ENCODE results near the gene SH3GL2.

The SH3GL2 gene

GRCh38 chr9:17658237-17658636 is 79.4 kb downstream of the SH3GL2 start:
- DNase-seq (ENCODE audit: low spot score): no peak

- no peak for DNase-seq (ENCODE audit: low spot score)
These were observed 81.3 kb downstream of the SH3GL2 start for GRCh38 chr9:17660158-17660557.

GRCh38 chr9:17665450-17665849 is 86.6 kb downstream of the SH3GL2 start:
- no peak for DNase-seq (ENCODE audit: low spot score)

GRCh38 chr9:17669206-17669605 is 90.3 kb downstream of the SH3GL2 start:
- no peak for DNase-seq (ENCODE audit: low spot score)

DNA sequence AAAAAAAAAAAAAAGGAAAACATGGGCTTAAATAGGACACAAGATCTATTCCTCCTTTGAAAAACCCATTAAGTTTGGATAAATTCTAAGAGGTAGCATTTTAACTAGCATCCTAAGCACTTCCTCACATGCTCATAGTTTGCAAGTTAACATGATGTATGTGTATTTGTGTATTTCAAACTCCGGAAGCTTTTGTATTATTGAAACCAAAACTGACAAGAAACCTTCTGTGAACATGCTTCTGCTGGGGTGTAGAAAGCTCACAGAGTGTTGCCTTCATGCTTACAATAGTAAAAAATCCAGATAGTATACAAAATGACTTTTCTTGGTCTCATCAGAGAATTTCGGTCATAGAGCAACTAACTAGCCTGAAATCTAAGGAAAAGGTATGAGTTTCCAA is 103.8 kb downstream of the SH3GL2 start:
- DNase-seq (ENCODE audit: low spot score): no peak

- no peak for DNase-seq (ENCODE audit: low spot score)
These were observed 110.0 kb downstream of the SH3GL2 start for GRCh38 chr9:17688834-17689233.

- no peak for DNase-seq (ENCODE audit: low spot score)
These were observed 115.5 kb downstream of the SH3GL2 start for GRCh38 chr9:17694336-17694735.

GRCh38 chr9:17695482-17695881 is 116.6 kb downstream of the SH3GL2 start:
- no peak for DNase-seq (ENCODE audit: low spot score)

- DNase-seq (ENCODE audit: low spot score): no peak
These were observed 120.9 kb downstream of the SH3GL2 start for GRCh38 chr9:17699615-17700330.

DNA sequence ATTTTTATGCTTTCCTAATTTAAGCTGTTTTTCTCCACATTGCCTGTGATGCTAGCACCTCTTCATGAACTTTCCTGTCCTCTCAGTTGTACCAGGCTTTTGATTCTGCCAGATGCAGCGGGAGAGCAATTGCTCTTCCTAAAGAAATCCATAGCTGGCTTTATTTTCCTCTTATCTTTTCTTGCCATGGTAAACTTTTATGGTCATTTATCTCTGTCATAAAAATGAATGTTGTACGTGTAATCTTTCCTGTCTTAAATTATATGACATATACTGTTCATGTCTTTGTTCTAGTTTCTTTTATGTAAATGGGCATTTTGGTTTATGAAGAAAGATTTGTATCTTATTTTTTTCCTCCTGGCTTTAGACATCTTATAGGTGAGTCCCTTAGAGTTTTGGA is 127.5 kb downstream of the SH3GL2 start:
- no peak for DNase-seq (ENCODE audit: low spot score)

- DNase-seq (ENCODE audit: low spot score): no peak
These were observed 140.2 kb downstream of the SH3GL2 start for GRCh38 chr9:17719053-17719452.

DNA sequence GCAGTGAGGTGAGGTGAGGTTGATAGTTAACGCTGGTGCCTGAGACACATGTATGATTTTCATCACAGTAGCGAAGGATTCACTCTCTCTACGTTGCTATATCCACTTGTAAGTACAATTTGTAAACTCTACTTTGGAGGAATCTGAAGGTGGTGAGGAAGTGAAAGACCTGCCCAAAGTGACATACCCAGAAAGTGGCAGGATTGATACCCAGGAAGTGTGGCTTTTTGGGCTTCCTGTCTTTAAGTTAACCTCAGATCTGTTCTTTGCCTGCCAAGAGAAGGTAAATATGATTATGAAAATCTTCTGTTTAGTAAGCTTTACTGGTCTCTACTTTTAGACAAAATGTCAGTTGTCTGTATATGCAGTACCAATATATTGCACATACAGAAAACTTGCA is 143.1 kb downstream of the SH3GL2 start:
- no peak for DNase-seq (ENCODE audit: low spot score)

DNA sequence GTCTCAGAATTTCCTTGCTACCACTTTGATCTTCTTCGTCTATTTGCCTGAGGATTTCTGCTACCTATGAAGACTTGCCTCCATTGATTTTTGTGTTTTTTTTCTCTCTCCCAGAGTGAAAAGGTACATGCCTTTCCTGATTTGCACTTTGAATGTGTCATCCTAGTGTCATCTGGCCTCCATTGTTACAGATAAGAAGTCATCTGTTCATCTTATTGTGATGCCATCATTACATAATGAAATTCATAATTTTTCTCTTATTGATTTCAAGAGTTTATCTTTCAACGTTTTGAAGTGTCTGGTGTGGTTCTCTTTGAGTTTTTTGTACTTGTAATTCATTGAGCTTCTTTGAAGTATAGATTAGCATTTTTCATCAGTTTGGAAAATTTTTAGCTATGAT is 144.8 kb downstream of the SH3GL2 start:
- no peak for DNase-seq (ENCODE audit: low spot score)

- no peak for DNase-seq (ENCODE audit: low spot score)
These were observed 146.6 kb downstream of the SH3GL2 start for GRCh38 chr9:17725399-17726010.

DNA sequence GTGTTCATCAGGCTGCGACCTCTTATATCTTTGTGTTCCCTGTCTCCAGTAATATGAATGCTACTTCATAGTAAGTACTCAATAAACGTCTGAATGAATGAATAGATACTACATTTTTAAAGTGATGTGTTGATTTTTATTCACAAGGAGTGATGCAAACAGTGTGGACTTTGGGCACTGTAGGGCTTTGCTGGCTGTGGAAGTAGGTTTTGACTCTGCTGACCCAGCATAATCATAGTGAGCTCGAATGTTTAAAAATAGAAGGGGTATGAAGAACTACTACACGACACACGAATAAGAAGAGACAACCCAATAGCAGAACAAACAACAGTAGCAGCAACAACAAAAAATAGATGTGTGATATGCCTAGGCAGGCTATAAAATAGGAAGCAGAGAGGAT is 147.4 kb downstream of the SH3GL2 start:
- DNase-seq (ENCODE audit: low spot score): no peak

DNA sequence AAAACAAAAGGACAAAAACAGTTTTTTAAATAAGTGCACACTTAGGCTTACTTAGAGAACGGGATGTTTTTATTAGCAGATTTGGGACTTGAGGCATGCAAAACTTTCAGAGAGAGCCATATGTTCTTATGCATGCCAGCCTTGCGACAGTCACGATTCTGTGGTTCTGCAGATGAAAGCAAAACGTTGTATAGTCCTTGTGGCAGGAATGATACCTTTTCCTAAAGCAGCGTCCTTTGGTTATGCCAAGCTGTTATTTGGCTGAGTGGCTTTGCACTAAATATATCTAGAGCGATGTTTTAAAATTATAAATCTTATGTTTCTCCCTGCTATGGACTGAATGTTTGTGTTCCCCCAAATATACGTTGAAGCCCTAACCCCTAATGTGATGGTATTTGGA is 152.0 kb downstream of the SH3GL2 start:
- DNase-seq (ENCODE audit: low spot score): no peak

DNA sequence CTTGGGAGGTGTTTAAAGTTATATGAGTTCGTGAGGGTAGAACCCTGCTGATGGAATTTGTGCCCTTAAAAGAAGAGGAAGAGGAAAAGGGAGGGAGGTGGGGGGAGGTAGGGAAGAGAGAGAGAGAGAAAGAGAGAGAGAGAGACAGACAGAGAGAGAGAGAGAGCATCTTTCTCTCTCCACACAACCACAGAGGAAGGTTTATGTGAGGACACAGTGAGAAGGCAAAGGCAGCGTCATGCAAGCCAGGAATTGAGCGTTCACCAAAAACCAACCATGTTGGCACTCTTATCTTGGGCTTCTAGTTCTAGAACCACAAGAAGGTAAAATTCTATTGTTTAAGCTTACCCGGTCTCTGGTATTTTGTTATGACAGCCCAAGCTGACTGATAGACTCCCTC is 152.4 kb downstream of the SH3GL2 start:
- DNase-seq (ENCODE audit: low spot score): no peak

GRCh38 chr9:17734674-17735073 is 155.8 kb downstream of the SH3GL2 start:
- no peak for DNase-seq (ENCODE audit: low spot score)

DNA sequence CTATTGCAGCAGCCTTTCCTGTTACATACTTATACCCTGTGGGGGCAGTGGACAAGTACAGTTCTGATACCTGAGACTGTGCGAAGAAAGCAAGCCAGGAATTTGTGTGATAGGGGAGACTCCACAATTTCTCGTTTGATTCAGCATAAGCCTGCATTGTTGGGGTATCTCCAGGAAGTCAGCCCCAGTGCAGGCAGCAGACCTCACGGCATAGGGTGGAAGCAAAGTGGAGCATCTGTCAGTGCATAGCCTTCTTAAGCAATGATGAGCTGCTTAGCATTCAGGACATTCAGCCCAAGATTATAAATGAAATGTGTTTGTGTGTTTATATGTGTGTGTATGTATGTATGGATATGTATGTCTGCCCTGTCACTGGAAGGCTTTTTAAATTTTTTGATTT is 157.0 kb downstream of the SH3GL2 start:
- no peak for DNase-seq (ENCODE audit: low spot score)

GRCh38 chr9:17739022-17739421 is 160.2 kb downstream of the SH3GL2 start:
- DNase-seq (ENCODE audit: low spot score): no peak

DNA sequence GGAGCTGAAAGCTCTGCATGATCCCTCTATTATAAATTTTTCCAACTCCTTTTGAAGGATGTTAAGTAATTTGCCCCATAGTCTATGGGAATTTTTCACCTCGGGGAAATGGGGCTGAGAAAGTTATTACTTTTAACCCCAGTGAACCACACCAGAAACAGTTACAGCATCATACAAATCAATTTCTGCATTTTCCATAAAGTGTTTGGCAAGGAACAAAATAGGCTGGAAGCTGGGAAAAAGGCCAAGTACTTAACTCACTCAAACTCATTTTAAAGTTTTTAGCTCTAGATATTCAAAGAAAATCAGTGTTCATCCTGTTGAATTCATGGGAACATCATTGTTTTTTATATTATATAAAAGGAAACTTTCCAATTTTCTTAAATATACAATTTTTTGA is 160.9 kb downstream of the SH3GL2 start:
- DNase-seq (ENCODE audit: low spot score): no peak

GRCh38 chr9:17742067-17742466 is 163.2 kb downstream of the SH3GL2 start:
- DNase-seq (ENCODE audit: low spot score): peak; percentile 6

GRCh38 chr9:17744786-17745185 is 165.9 kb downstream of the SH3GL2 start:
- DNase-seq (ENCODE audit: low spot score): peak; percentile 2

- no peak for DNase-seq (ENCODE audit: low spot score)
These were observed 171.4 kb downstream of the SH3GL2 start for GRCh38 chr9:17750269-17750668.
